ENCODE measurements around the gene TMEM41B. TPM values are rescaled to one million over a fixed set of nuclear protein-coding genes. Genes with fewer than 3 reads are reported as not detected.
A peak's percentile ranks its signal among the peaks of the same experiment; 100 is the strongest.

TMEM41B gene
- total and polyA plus RNA-seq, 2 of the 4 experiments (the other 2 are of a cell fraction), result 20.8 to 21.5 TPM

DNA sequence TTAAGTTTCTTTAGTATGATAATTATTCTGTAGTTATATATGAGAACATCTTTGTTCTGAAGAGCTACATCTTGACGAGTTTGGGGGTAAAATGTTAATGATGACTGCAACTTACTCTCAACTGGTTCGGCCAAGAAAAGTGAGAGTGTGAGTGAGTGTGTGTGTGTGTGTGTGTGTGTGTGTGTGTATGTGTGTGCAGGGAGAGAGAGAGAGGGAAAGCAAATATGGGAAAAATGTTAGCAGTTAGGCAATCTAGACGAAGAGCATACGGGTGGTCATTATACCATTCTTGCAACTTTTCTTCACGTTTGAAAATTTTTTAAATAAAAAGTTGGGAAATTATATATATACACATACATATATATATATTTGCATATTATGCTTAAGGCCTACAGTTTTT is 18.3 kb upstream of the TMEM41B start:
- Histone ChIP-seq H2BK5ac (ENCODE audit: low read depth, low read length, poor library complexity, severe bottlenecking) (peak overlapping the region; percentile 50), H3K9me1 (ENCODE audit: insufficient read depth, low read length) (peaks cover 3% of the 10 kb centered on the region; the same call in 1 of the 2 replicates), H3K4me3 (ENCODE audit: insufficient read depth, low read depth, low read length) (no peak overlapping the region), H2BK20ac (ENCODE audit: low read depth, low read length) (no peak overlapping the region), H3K9me3 (ENCODE audit: control insufficient read depth, insufficient read depth, low read length) (no peaks in the 10 kb centered on the region), H4K5ac (ENCODE audit: low read depth, low read length) (no peak overlapping the region), H2BK15ac (ENCODE audit: low read depth, low read length) (no peak overlapping the region), H3K27me3 (ENCODE audit: control insufficient read depth, insufficient read depth, low read length) (no peaks in the 10 kb centered on the region), H3K79me1 (ENCODE audit: low read depth in 1 of 2, low read length in 2 of 2) (no peaks in the 10 kb centered on the region), H3K27ac (ENCODE audit: insufficient read depth, low read length) (no peak overlapping the region), H2BK120ac (ENCODE audit: low read depth, low read length) (no peak overlapping the region), H3K18ac (ENCODE audit: low read depth, low read length) (no peak overlapping the region), H3K4ac (ENCODE audit: low read depth, low read length) (no peak overlapping the region), H3K4me2 (ENCODE audit: low read depth, low read length) (no peak overlapping the region), H4K8ac (ENCODE audit: low read depth in 2 of 2, low read length in 2 of 2) (no peak overlapping the region), H3K23ac (ENCODE audit: low read depth, low read length) (no peak overlapping the region), H2AK5ac (ENCODE audit: low read depth, low read length) (0 out of 2 replicates have a peak overlapping the region, but pooled peaks have one; percentile 28), H3K14ac (replicated peaks; ENCODE audit: low read depth, low read length) (no peak overlapping the region), H3K36me3 (ENCODE audit: control insufficient read depth, insufficient read depth, low read length) (no peaks in the 10 kb centered on the region), H3K4me1 (ENCODE audit: control insufficient read depth, insufficient read depth, low read length) (peaks cover 3% of the 10 kb centered on the region), H4K91ac (ENCODE audit: insufficient read depth, low read depth, low read length) (no peak overlapping the region), H3K56ac (ENCODE audit: extremely low read depth, insufficient read depth, low read length) (no peak overlapping the region), H4K20me1 (ENCODE audit: insufficient read depth, low read length) (no peaks in the 10 kb centered on the region), H2AK9ac (replicated peaks; ENCODE audit: low read depth, low read length, poor library complexity) (no peak overlapping the region), H3K9ac (ENCODE audit: low read depth, low read length) (no peak overlapping the region), H2AFZ (replicated peaks; ENCODE audit: low read length, poor library complexity) (no peak overlapping the region)
- DNase-seq, result no peak
- ChIA-PET POLR2A (ENCODE audit: unreplicated experiment) (no interaction called here), CTCF (interaction anchor here (0.8 kb wide), 1 partner anchor 11 kb away, joined by 3 read pairs; no protein-coding TSS in a partner anchor)
- TF ChIP-seq CEBPB (IDR thresholded peaks at IDR 0.05; ENCODE audit: low read depth, low read length), result no peak
- TF ChIP-seq, protein P1, sequence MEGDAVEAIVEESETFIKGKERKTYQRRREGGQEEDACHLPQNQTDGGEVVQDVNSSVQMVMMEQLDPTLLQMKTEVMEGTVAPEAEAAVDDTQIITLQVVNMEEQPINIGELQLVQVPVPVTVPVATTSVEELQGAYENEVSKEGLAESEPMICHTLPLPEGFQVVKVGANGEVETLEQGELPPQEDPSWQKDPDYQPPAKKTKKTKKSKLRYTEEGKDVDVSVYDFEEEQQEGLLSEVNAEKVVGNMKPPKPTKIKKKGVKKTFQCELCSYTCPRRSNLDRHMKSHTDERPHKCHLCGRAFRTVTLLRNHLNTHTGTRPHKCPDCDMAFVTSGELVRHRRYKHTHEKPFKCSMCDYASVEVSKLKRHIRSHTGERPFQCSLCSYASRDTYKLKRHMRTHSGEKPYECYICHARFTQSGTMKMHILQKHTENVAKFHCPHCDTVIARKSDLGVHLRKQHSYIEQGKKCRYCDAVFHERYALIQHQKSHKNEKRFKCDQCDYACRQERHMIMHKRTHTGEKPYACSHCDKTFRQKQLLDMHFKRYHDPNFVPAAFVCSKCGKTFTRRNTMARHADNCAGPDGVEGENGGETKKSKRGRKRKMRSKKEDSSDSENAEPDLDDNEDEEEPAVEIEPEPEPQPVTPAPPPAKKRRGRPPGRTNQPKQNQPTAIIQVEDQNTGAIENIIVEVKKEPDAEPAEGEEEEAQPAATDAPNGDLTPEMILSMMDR (conservative IDR thresholded peaks at IDR 0.05; ENCODE audit: low read depth, low read length), result no peak
- TF ChIP-seq BHLHE40 (IDR thresholded peaks at IDR 0.05; ENCODE audit: low read depth, low read length), result no peak
- no peak for TF ChIP-seq RCOR1 (IDR thresholded peaks at IDR 0.05; ENCODE audit: insufficient replicate concordance, low read length)
- TF ChIP-seq FOS (IDR thresholded peaks at IDR 0.05; ENCODE audit: low read depth, low read length), result no peak
- no peak for TF ChIP-seq MXI1 (IDR thresholded peaks at IDR 0.05; ENCODE audit: borderline replicate concordance, low read depth, low read length)
- no peak for TF ChIP-seq RFX5 (IDR thresholded peaks at IDR 0.05; ENCODE audit: low read depth, low read length)
- TF ChIP-seq NFE2L2 (IDR thresholded peaks at IDR 0.05; ENCODE audit: low read depth, low read length), result no peak
- no peak for TF ChIP-seq POLR2A (IDR thresholded peaks at IDR 0.05; ENCODE audit: low read depth, low read length)
- TF ChIP-seq SMC3 (IDR thresholded peaks at IDR 0.05; ENCODE audit: low read depth, low read length), result no peak
- TF ChIP-seq MAZ (IDR thresholded peaks at IDR 0.05; ENCODE audit: borderline replicate concordance, low read depth, low read length), result no peak
- TF ChIP-seq ELK1 (IDR thresholded peaks at IDR 0.05; ENCODE audit: borderline replicate concordance, low read depth, low read length), result no peak
- TF ChIP-seq MAFK (IDR thresholded peaks at IDR 0.05; ENCODE audit: low read depth, low read length), result no peak
- TF ChIP-seq CHD1 (IDR thresholded peaks at IDR 0.05; ENCODE audit: low read depth, low read length), result no peak
- TF ChIP-seq USF2 (IDR thresholded peaks at IDR 0.05; ENCODE audit: low read depth, low read length), result no peak
- TF ChIP-seq RAD21 (IDR thresholded peaks at IDR 0.05; ENCODE audit: low read length), result no peak
- no peak for ATAC-seq (ENCODE audit: low read depth)
- in situ Hi-C loops (cut with MboI; ENCODE audit: low sequenced_read_pairs) (no loop called here), intact Hi-C loops (cut with micrococcal nuclease) (no loop called here), dilution Hi-C loops (cut with HindIII; ENCODE audit: low sequenced_read_pairs, unreplicated experiment) (no loop called here)
- 77% methylated on average over 2 of the region's 5 CpGs; no CpG with 5 or more reads in 1 of the 2 experiments for WGBS, 2 experiments (ENCODE audit: extremely low coverage in 2 of 2, insufficient read length in 1 of 2)
- no TSS peak for BruUV-seq (replicated peaks)
